ENCODE data around the gene ANKRD35.

DNA sequence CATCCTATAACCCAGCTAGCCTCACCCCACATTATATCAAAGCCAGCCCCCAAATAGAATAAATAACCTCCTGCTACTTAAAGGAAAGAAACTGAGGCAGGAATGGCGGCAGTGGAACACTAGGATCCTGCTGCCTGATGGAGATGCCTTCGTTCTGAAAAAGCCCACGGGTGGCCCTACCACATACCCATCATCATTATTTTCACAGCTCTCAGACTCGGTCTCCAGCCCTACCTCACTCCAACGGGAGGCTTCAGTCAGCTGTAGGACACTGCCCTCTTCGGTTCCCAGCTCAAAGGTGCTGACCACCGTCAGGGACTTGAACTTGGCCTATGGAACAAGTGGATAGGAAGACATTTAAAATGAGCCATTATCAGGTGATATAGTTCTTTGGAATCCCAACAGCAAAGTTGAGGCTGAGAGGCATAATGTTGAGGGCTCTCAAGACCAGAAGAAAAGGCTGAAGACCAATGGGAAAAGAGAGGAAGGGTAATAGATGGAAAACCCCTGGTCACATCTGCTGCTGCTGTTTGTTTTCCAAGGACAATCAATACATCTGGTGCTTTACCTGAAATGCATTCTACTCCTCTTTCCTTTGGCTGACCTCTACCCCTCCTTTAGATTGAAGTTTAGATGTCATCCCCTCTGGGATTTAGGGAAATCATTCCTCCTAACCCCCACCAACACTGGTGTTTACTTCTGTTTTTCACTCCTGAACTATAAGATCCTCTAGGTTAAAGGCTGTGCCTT, 7.8 kb upstream of the ANKRD35 start:
- TF ChIP-seq, protein P1, sequence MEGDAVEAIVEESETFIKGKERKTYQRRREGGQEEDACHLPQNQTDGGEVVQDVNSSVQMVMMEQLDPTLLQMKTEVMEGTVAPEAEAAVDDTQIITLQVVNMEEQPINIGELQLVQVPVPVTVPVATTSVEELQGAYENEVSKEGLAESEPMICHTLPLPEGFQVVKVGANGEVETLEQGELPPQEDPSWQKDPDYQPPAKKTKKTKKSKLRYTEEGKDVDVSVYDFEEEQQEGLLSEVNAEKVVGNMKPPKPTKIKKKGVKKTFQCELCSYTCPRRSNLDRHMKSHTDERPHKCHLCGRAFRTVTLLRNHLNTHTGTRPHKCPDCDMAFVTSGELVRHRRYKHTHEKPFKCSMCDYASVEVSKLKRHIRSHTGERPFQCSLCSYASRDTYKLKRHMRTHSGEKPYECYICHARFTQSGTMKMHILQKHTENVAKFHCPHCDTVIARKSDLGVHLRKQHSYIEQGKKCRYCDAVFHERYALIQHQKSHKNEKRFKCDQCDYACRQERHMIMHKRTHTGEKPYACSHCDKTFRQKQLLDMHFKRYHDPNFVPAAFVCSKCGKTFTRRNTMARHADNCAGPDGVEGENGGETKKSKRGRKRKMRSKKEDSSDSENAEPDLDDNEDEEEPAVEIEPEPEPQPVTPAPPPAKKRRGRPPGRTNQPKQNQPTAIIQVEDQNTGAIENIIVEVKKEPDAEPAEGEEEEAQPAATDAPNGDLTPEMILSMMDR (IDR thresholded peaks at IDR 0.05): no peak
- no peak for TF ChIP-seq POLR2A (IDR thresholded peaks at IDR 0.05)
